Right lobe of liver (tissue), 4 donors: Measurements from ENCODE around the gene NAA15.

Source experiments
- CTCF ChIP-seq, 4 donors: fragments of 200-600 bp in 3 of 4; fragments of 450-650 bp in 1 of 4; IDR thresholded peaks; one replicate each; pipeline versions ENCODE4 v1.5.1 to v1.8.0; 2016 to 2022; ENCODE audit warnings: antibody characterized with exemption in 4 of 4, mild to moderate bottlenecking in 2 of 4
- POLR2A ChIP-seq: fragments of 450-650 bp; IDR thresholded peaks from one replicate; pipeline ENCODE4 v1.6.1; 2017; ENCODE audit warnings: antibody characterized with exemption, mild to moderate bottlenecking
- donor health status: DM: no; HTN: no; CAD: no.
- donor health status: DM: no; HTN: no; CAD: no.
- donor health status: DM: no; HTN: yes; CAD: no.

- TF ChIP-seq CTCF (IDR thresholded peaks at IDR 0.05) (no peak), POLR2A (no peak)
Observed at GRCh38 chr4:139410312-139410711, 109.0 kb downstream of the NAA15 start.
